T-helper 1 cell (primary cell): ENCODE measurements around the gene EPPIN.
"Not testable (repeated sequence)": the region's sequence is repeated elsewhere in the genome, so short reads cannot be mapped to it uniquely, and the experiment has no call there.

Experiments used
- DNase-seq, 5 donors: peaks; one replicate each; pipeline ENCODE4 v3.0.0-alpha.2; 2012 to 2020
- total RNA-seq, 4 donors: gene quantifications; one replicate each; lab custom pipeline; 2026; lab: John Stamatoyannopoulos, UW

The EPPIN gene
- total RNA-seq: 0 reads per million in 4 donors

DNA sequence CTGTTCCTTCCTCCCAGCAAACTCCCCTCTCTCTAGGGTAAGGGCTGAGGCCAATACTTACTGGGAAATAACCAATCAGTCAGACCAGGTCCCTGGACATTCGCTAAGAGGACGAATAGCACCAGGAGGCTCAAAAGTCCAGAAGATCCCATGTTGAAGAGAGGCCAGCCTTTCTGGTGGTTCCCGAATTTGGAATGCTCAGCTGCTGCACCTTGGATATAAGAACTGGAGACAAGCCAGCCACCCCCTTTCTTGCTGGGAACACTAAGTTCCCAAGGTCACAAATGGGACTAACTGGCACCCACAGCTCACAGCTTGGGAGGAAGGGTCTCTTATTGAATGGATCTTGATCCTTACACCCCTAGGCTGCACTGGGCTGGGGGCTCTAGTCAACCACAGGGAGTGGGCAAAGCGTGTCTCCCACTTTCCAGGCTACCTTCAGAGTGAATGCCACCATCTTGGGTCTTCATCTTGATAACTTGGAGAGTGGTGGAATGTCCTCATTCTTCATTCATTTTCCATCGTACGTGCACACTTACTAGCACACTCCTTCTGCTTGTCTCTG is at the start of gene EPPIN:
Gene EPPIN (minus strand): TSS at position 196 of the 565 bp plus-strand sequence. CDS start 44 bp downstream, at position 152.
- no peak for DNase-seq

GRCh38 chr20:45595235-45595634 is 48.0 kb upstream of the EPPIN start:
- DNase-seq: no peak

GRCh38 chr20:45593498-45593897 is 46.3 kb upstream of the EPPIN start:
- no peak for DNase-seq

DNA sequence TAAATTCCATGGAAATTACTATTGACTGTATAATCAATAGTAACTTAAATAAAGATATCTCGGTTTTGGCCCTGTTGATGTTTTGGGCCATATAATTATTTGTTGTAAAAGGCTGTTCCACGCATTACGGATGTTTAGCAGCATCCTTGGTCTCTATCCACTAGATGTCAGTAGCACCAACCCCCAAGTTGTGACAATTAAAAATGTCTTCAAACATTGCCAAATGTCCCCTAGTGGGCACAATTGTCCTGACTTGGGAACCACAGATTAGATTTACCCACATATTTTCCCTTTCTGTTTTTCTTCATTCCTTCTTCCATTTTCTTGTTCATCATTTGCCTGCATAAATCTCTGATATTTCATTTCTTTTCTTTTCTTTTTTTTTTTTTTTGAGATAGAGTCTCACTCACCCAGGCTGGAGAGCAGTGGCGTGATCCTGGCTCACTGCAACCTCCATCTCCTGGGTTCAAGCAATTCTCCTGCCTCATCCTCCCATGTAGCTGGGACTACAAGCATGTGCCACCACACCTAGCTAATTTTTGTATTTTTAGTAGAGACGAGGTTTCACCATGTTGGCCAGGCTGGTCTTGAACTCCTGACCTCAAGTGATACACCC is 45.5 kb upstream of the EPPIN start:
- peak in 1 of 5 donors; percentile 33 for DNase-seq

DNA sequence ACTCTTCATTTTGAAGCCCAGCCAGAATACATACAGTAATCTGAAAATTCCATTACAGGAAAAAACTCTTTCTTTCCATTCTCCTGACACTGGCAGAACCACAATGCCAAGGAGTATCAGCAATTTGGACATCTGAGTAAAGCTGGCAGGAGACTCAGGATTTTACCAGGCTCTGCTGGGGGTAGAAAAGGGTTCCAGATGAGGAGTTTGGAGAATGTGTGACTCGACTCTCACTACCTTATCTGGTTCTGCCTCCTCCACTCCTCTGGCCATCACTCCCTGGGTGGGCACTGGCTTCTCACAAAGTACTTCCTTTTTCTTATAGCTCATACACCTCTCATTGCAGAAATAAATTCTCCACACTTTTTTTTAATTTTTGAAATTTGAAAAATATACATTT is 42.5 kb upstream of the EPPIN start:
- no peak for DNase-seq

DNA sequence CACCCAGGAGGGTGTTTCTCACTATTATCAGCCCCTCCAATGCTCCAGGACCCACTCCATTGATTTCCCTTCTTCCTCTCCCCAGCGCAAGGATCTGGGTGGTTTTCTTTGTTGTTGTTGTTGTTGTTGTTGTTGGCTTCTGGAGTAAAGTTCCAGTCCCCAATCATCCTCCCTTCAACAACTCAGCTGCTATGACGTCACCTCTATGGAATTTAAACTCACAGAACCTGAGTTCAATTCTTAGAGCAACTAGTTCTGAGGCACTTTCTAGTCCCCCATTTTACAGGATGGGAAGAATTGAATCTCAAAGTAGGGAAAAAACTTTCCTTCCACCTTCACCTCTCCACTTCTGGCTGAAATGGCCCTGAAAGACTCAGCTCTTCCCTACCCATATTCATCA is 41.6 kb upstream of the EPPIN start:
- DNase-seq: no peak

GRCh38 chr20:45585986-45586385 is 38.8 kb upstream of the EPPIN start:
- DNase-seq: not testable (repeated sequence)

DNA sequence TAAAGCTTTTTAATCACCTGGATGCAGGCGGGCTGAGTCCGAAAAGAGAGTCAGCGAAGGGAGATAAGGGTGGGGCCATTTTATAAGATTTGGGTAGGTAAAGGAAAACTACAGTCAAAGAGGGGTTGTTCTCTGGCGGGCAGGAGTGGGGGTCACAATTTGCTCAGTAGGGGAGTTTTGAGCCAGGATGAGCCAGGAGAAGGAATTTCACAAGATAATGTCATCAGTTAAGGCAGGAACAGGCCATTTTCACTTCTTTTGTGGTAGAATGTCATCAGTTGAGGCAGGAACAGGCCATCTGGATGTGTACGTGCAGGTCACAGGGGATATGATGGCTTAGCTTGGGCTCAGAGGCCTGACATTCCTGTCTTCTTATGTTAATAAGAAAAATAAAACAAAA is 37.1 kb upstream of the EPPIN start:
- not testable (repeated sequence) for DNase-seq

DNA sequence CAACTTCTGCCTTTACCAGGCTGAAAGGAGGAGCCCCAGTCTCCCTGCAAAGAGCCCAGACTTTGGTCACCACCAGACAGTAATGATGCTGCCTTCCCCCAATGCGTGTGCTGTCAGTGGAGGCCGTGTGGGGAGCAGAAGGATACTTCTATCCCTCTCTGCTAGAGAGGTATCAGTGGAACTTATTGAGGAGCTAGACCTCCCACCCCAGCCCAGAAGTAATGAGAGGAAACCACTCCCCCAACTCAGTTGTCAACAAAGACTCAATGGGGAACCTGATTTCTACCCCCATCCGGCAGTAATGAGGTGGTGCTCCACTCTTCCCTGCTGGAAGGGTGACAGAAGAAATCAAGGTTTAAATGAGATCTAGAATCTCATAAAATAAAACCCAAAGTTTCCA is 36.3 kb upstream of the EPPIN start:
- no peak for DNase-seq

GRCh38 chr20:45581702-45582101 is 34.5 kb upstream of the EPPIN start:
- no peak for DNase-seq

DNA sequence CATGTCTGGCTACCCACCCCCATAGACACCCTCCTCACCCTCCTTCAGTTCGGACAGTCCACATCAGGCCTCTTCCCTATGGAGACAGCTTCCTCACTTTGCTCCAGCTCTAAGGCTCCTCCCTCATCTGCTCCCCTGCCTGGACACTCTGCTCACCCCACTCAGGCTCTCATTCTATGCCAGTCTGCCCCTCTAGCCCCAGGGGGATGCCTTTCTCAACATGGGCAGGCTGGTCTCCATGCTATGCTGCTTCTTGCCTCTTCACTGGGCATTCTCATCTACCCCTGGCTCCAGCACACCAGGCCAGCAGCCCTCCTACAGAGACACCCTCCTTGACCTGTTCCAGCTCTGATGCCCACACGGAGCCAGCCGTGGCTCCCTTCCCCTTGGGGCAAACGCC is 32.0 kb upstream of the EPPIN start, which contains the start of gene WFDC8:
Gene WFDC8 (minus strand): TSS at position 101 of the 400 bp plus-strand sequence. CDS start 37 bp downstream, at position 64.
- DNase-seq: no peak

DNA sequence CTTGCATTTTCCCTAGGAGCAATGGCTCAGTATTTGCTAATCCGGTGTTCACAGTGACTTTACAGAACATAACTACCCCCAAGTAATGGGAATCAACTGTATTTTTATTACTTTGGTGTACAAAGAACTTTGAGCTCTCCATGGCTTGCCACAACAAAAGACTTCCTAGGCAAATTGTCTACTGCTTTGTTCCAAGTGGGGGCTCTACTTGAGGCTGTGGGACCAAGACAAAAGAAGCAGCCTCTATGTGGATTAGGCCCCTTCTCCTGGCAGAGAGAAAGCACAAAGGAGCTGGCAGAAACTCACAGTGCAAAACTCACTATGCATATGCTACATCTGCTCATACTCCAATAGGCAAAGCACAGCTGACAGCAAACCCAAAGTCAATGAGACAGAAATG is 31.0 kb upstream of the EPPIN start:
- no peak for DNase-seq

DNA sequence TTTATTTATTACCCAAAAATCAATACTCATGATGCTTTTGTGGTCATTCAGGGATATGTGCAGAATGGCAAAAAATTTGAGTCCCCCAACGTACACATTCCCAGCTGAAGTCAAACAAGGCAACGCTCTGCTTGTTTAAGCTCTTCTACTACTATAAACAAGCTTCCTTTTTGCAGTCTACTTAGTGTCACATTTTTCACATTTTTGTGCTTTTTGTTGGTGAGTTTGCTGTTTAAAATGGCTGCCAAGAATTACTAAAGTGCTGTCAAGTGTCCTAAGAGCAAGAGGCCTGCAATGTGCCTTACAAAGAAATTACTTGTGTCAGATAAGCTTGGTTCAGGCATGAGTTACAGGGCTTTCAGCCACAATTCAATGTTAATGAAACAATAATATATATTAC is 29.8 kb upstream of the EPPIN start:
- no peak for DNase-seq

- no peak for DNase-seq
These were observed 28.7 kb upstream of the EPPIN start for GRCh38 chr20:45575931-45576330.

DNA sequence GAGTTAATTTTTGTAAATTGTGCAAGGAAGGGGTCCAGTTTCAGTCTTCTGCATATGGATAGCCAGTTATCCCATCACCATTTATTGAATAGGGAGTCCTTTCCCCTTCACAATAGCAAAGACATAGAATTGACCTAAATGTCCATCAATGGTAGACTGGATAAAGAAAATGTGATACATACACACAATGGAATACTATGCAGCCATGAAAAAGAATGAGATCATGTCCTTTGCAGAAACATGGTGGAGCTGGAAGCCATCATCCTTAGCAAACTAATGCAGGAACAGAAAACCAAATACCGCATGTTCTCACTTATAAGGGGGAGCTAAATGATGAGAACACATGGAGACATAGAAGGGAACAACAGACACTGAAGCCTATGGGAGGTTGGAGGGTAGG is 22.4 kb upstream of the EPPIN start:
- not testable (repeated sequence) for DNase-seq

DNA sequence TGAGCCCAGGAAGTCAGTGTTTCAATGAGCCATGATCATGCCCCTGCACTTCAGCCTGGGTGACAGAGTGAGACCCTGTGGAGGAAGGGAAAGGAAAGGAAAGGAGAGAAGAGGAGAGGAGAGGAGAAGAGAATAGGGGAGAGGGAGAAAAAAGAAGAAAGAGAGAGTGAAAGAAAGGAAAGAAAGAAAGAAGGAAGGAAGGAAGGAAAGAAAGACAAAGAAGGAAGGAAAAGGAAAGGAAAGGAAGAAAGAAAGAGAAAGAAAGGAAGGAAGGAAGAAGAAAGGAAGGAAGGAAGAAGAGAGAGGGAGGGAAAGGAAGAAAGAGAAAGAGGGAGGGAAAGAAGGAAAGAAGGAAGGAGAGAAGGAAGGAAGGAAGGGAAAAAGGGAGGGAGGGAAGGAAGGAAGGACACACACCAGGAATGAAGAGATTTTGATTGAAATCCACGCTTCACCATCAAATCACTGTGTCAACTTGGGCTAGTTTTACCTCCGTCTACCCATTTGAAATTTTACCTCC is 17.6 kb upstream of the EPPIN start:
- no peak for DNase-seq

- DNase-seq: no peak
These were observed 8.0 kb upstream of the EPPIN start for GRCh38 chr20:45555198-45555597.

DNA sequence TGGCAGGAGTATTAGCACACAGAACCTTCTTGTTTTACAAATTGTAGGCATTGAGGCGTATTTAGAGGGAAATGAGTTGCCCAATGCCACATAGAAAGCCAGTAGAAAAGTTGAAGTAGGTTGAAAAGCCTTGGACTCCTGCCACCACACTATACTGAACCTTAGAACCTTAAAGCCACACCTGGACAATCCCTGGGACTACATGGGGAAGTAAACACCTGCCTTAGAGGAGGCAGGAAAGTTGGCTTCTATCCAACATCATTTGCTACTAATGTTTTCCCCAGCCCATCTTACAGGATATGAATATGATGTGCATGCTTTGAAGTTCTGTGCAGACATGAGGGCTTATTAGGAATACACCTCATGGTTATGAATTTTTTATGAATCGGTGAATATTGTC is 5.3 kb upstream of the EPPIN start:
- no peak for DNase-seq

- DNase-seq: no peak
These were observed 3.6 kb upstream of the EPPIN start for GRCh38 chr20:45550765-45551164.

- DNase-seq: no peak
These were observed 1.2 kb upstream of the EPPIN start for GRCh38 chr20:45548410-45548809.

DNA sequence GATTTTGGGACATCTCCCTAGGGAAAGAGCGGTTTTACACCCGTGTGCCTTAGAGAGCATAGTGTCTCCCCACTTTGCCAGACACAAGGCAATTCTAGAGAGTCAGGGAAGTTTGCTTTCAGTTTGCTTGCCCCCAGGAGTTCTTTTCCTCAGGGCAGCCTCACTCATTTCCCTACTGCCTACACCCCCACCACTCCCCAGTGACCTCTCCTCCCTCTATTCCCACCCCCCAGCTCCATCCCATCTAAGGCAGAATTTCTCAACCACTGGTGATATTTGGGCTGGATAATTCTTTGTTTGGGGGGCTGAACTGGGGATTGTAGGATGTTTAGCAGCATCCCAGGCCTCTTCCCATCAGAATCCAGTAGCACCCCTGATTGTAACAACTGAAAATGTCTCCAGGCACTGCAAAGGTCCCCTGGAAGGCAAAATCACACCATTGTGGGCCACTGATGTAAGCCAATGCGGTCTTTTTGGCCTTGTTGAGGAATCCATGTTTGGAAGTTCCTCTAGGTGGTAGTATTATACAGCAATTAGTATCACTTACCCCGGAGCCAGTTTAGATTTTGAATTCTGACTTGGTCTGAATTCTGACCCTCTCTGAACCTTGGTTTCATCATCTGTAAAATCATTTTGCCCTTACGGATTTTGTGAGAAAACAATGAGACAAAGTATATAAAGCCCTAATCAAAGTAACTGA is 1.3 kb downstream of the EPPIN start:
- DNase-seq: no peak

GRCh38 chr20:45545351-45545750 is 1.9 kb downstream of the EPPIN start:
- DNase-seq: no peak

DNA sequence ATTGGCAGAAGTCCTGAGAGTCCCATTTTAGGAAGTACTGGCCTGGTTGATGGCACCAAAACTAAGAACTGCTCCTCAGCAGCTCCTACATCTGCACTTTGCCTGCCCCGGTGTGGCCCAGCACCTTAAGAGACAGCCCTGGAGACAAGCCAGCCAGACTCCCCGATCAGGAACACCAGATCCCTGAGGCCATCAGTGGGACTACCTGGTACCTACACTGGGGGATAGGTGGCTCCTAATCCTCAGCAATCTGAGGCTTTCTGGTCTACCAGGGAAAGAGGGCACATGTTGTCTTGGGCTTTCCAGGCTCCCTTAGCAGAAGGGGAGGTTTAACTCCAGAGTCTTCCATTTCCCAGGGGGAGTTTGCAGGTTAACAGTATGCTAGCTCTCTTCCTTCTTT is 7.8 kb downstream of the EPPIN start, which contains the start of gene WFDC6:
Gene WFDC6 (minus strand): TSS at position 101 of the 400 bp plus-strand sequence. CDS start 75 bp downstream, at position 26.
- no peak for DNase-seq
